HL-60 (cell line): Measurements from ENCODE around the gene OGN.

Experiments
- DNase-seq, 2 experiments: peaks; one replicate each; pipeline ENCODE4 v3.0.0-alpha.2; 2010 to 2020; ENCODE audit warnings: low read depth in 1 of 2, low spot score in 1 of 2
- H3K27ac ChIP-seq: fragments of 250-450 bp; sonication (Bioruptor Pico); replicated peaks from 2 replicates; pipeline ENCODE4 v1.5.1; 2020; ENCODE audit warnings: mild to moderate bottlenecking, moderate library complexity
- H3K27me3 ChIP-seq: fragments of 250-450 bp; sonication (Bioruptor Pico); 2 replicates; pipeline ENCODE4 v1.5.1; 2021; ENCODE audit warnings: mild to moderate bottlenecking, moderate library complexity; ENCODE audit not compliant: insufficient read depth, poor library complexity, severe bottlenecking
- H3K4me3 ChIP-seq: replicated peaks from 2 replicates; pipeline ENCODE4 v1.5.1; 2011; ENCODE audit warnings: mild to moderate bottlenecking, control low read depth, low read length; ENCODE audit not compliant: insufficient read depth
- CTCF ChIP-seq: IDR thresholded peaks from one replicate; pipeline ENCODE4 v1.5.1; 2011; ENCODE audit warnings: low read length, control low read depth, inconsistent platforms; ENCODE audit not compliant: insufficient read depth
- GABPA ChIP-seq: IDR thresholded peaks from 2 replicates; pipeline ENCODE4 v1.6.1; 2012; ENCODE audit warnings: low read depth
- POLR2AphosphoS5 ChIP-seq: IDR thresholded peaks from 2 replicates; pipeline ENCODE4 v1.6.1; 2012; ENCODE audit warnings: low read depth
- REST ChIP-seq: IDR thresholded peaks from 2 replicates; pipeline ENCODE4 v1.6.1; 2012; ENCODE audit warnings: low read depth; ENCODE audit not compliant: insufficient replicate concordance
- SPI1 ChIP-seq: IDR thresholded peaks from 2 replicates; pipeline ENCODE4 v1.6.1; 2012; ENCODE audit warnings: low read depth, mild to moderate bottlenecking, borderline replicate concordance

Gene OGN

GRCh38 chr9:92381775-92382174, 22.6 kb downstream of the OGN start:
- TF ChIP-seq SPI1 (no peak), POLR2AphosphoS5 (no peak), CTCF (no peak), GABPA (no peak), REST (no peak)
- no peak for DNase-seq
- no peak overlapping the region for H3K27ac ChIP-seq
- no peaks in the 10 kb centered on the region for H3K27me3 ChIP-seq
- H3K4me3 ChIP-seq = no peak overlapping the region

GRCh38 chr9:92380603-92381002, 23.8 kb downstream of the OGN start:
- Histone ChIP-seq H3K27ac (no peak overlapping the region), H3K4me3 (no peak overlapping the region), H3K27me3 (no peaks in the 10 kb centered on the region)
- no peak for DNase-seq
- TF ChIP-seq REST (no peak), SPI1 (no peak), CTCF (no peak), GABPA (no peak), POLR2AphosphoS5 (no peak)

GRCh38 chr9:92378865-92379560, 25.4 kb downstream of the OGN start:
- no peak for DNase-seq
- TF ChIP-seq CTCF (no peak), POLR2AphosphoS5 (no peak), GABPA (no peak), SPI1 (no peak), REST (no peak)
- Histone ChIP-seq H3K27ac (no peak overlapping the region), H3K27me3 (no peaks in the 10 kb centered on the region), H3K4me3 (no peak overlapping the region)
